Measurements from ENCODE around the gene NFKB1.
A peak's percentile ranks its signal among the peaks of the same experiment; 100 is the strongest.

NFKB1 gene

GRCh38 chr4:102642631-102643298, 141.6 kb downstream of the NFKB1 start:
- no peak for DNase-seq (ENCODE audit: low read depth)
- no peak overlapping the region for H3K4me3 ChIP-seq (ENCODE audit: low read depth, low read length)

GRCh38 chr4:102647117-102647516, 146.0 kb downstream of the NFKB1 start:
- no peak overlapping the region for H3K4me3 ChIP-seq (ENCODE audit: low read depth, low read length)
- DNase-seq (ENCODE audit: low read depth) = no peak

GRCh38 chr4:102657206-102657605, 156.0 kb downstream of the NFKB1 start:
- no peak for DNase-seq (ENCODE audit: low read depth)
- H3K4me3 ChIP-seq (ENCODE audit: low read depth, low read length) = no peak overlapping the region

GRCh38 chr4:102663073-102663472, 161.9 kb downstream of the NFKB1 start:
- DNase-seq (ENCODE audit: low read depth) = peak; percentile 28

GRCh38 chr4:102665527-102665926, 164.4 kb downstream of the NFKB1 start:
- no peak overlapping the region for H3K4me3 ChIP-seq (ENCODE audit: low read depth, low read length)
- DNase-seq (ENCODE audit: low read depth) = no peak

More at GRCh38 chr4:102663073-102663472, 161.9 kb downstream of the NFKB1 start:
- no peak overlapping the region for H3K4me3 ChIP-seq (ENCODE audit: low read depth, low read length)
